Adipocyte (in vitro differentiated cells): Measurements from ENCODE around the gene TEAD1.

ENCODE experiments used
- DNase-seq: peaks from one replicate; pipeline ENCODE4 v3.0.0-alpha.2; 2015; ENCODE audit warnings: low read depth
- H3K27me3 ChIP-seq: replicated peaks from 2 replicates; pipeline ENCODE4 v1.7.0; 2013; ENCODE audit warnings: mild to moderate bottlenecking, low read length, moderate library complexity; ENCODE audit not compliant: control insufficient read depth, insufficient read depth
- H3K36me3 ChIP-seq: 2 replicates; pipeline ENCODE4 v1.7.0; 2013; ENCODE audit warnings: low read length, mild to moderate bottlenecking, moderate library complexity; ENCODE audit not compliant: control insufficient read depth, insufficient read depth, severe bottlenecking
- H3K4me1 ChIP-seq: 2 replicates; pipeline ENCODE4 v1.7.0; 2013; ENCODE audit warnings: mild to moderate bottlenecking, low read length, moderate library complexity; ENCODE audit not compliant: control insufficient read depth, insufficient read depth
- H3K4me3 ChIP-seq: 2 replicates; pipeline ENCODE4 v1.7.0; 2013; ENCODE audit warnings: mild to moderate bottlenecking, low read length, moderate library complexity
- H3K9ac ChIP-seq: 2 replicates; pipeline ENCODE4 v1.7.0; 2013; ENCODE audit warnings: mild to moderate bottlenecking, low read length, moderate library complexity
- H3K9me3 ChIP-seq: 2 replicates; pipeline ENCODE4 v1.7.0; 2013; ENCODE audit warnings: mild to moderate bottlenecking, low read length, moderate library complexity; ENCODE audit not compliant: control insufficient read depth

The TEAD1 gene

GRCh38 chr11:12715941-12716340 lies 41.7 kb downstream of the TEAD1 start:
- Histone ChIP-seq H3K4me3 (no peak overlapping the region), H3K4me1 (peaks cover 23% of the 10 kb centered on the region), H3K9me3 (no peaks in the 10 kb centered on the region)

GRCh38 chr11:12716816-12717215 lies 42.6 kb downstream of the TEAD1 start:
- no peaks in the 10 kb centered on the region for H3K27me3 ChIP-seq
- no peak overlapping the region for H3K9ac ChIP-seq
- no peak for DNase-seq
- H3K4me1 ChIP-seq: peaks cover 23% of the 10 kb centered on the region
- no peak overlapping the region for H3K4me3 ChIP-seq
- H3K36me3 ChIP-seq: peaks cover 4% of the 10 kb centered on the region
- no peaks in the 10 kb centered on the region for H3K9me3 ChIP-seq

More at GRCh38 chr11:12715941-12716340, 41.7 kb downstream of the TEAD1 start:
- no peak for DNase-seq
- Histone ChIP-seq H3K36me3 (peaks cover 4% of the 10 kb centered on the region), H3K9ac (no peak overlapping the region), H3K27me3 (no peaks in the 10 kb centered on the region)

GRCh38 chr11:12717851-12718291 lies 43.6 kb downstream of the TEAD1 start:
- Histone ChIP-seq H3K9ac (no peak overlapping the region), H3K4me1 (peaks cover 23% of the 10 kb centered on the region)

GRCh38 chr11:12719221-12719620 lies 45.0 kb downstream of the TEAD1 start:
- Histone ChIP-seq H3K36me3 (peaks cover 7% of the 10 kb centered on the region), H3K9ac (no peak overlapping the region), H3K27me3 (no peaks in the 10 kb centered on the region), H3K4me1 (peaks cover 32% of the 10 kb centered on the region), H3K4me3 (no peak overlapping the region), H3K9me3 (no peaks in the 10 kb centered on the region)
- no peak for DNase-seq

More at GRCh38 chr11:12717851-12718291, 43.6 kb downstream of the TEAD1 start:
- no peak for DNase-seq
- peaks cover 7% of the 10 kb centered on the region for H3K36me3 ChIP-seq
- H3K27me3 ChIP-seq: no peaks in the 10 kb centered on the region
- no peak overlapping the region for H3K4me3 ChIP-seq
- H3K9me3 ChIP-seq: no peaks in the 10 kb centered on the region

GRCh38 chr11:12721816-12722604 lies 47.8 kb downstream of the TEAD1 start:
- Histone ChIP-seq H3K4me1 (peaks cover 49% of the 10 kb centered on the region), H3K9me3 (no peaks in the 10 kb centered on the region), H3K27me3 (no peaks in the 10 kb centered on the region), H3K4me3 (no peak overlapping the region), H3K9ac (no peak overlapping the region), H3K36me3 (peaks cover 3% of the 10 kb centered on the region)
- no peak for DNase-seq

- Histone ChIP-seq H3K4me1 (peaks cover 61% of the 10 kb centered on the region), H3K4me3 (no peak overlapping the region), H3K36me3 (peaks cover 3% of the 10 kb centered on the region), H3K27me3 (no peaks in the 10 kb centered on the region), H3K9me3 (no peaks in the 10 kb centered on the region), H3K9ac (no peak overlapping the region)
- peak; percentile 56 for DNase-seq
Measured at GRCh38 chr11:12723421-12724300, 49.4 kb downstream of the TEAD1 start.

GRCh38 chr11:12724301-12725054 lies 50.3 kb downstream of the TEAD1 start:
- DNase-seq: peak; percentile 88

GRCh38 chr11:12725055-12725862 lies 51.0 kb downstream of the TEAD1 start:
- H3K36me3 ChIP-seq: peaks cover 3% of the 10 kb centered on the region
- peaks cover 56% of the 10 kb centered on the region for H3K4me1 ChIP-seq
- no peak overlapping the region for H3K9ac ChIP-seq
- H3K27me3 ChIP-seq: no peaks in the 10 kb centered on the region
- H3K9me3 ChIP-seq: no peaks in the 10 kb centered on the region
- no peak overlapping the region for H3K4me3 ChIP-seq
- DNase-seq: no peak

More at GRCh38 chr11:12724301-12725054, 50.3 kb downstream of the TEAD1 start:
- H3K4me3 ChIP-seq: no peak overlapping the region
- no peaks in the 10 kb centered on the region for H3K27me3 ChIP-seq
- no peaks in the 10 kb centered on the region for H3K9me3 ChIP-seq
- peaks cover 3% of the 10 kb centered on the region for H3K36me3 ChIP-seq
- peaks cover 56% of the 10 kb centered on the region for H3K4me1 ChIP-seq
- H3K9ac ChIP-seq: no peak overlapping the region

GRCh38 chr11:12725863-12726682 lies 51.9 kb downstream of the TEAD1 start:
- Histone ChIP-seq H3K4me3 (no peak overlapping the region), H3K9me3 (no peaks in the 10 kb centered on the region), H3K27me3 (no peaks in the 10 kb centered on the region), H3K4me1 (peaks cover 52% of the 10 kb centered on the region), H3K9ac (no peak overlapping the region), H3K36me3 (peaks cover 3% of the 10 kb centered on the region)
- DNase-seq: no peak
